ENCODE data around the gene RAB11FIP4.

The RAB11FIP4 gene

GRCh38 chr17:31497431-31497830, 106.0 kb downstream of the RAB11FIP4 start:
- no peak for DNase-seq (ENCODE audit: low read depth, low spot score)

DNA sequence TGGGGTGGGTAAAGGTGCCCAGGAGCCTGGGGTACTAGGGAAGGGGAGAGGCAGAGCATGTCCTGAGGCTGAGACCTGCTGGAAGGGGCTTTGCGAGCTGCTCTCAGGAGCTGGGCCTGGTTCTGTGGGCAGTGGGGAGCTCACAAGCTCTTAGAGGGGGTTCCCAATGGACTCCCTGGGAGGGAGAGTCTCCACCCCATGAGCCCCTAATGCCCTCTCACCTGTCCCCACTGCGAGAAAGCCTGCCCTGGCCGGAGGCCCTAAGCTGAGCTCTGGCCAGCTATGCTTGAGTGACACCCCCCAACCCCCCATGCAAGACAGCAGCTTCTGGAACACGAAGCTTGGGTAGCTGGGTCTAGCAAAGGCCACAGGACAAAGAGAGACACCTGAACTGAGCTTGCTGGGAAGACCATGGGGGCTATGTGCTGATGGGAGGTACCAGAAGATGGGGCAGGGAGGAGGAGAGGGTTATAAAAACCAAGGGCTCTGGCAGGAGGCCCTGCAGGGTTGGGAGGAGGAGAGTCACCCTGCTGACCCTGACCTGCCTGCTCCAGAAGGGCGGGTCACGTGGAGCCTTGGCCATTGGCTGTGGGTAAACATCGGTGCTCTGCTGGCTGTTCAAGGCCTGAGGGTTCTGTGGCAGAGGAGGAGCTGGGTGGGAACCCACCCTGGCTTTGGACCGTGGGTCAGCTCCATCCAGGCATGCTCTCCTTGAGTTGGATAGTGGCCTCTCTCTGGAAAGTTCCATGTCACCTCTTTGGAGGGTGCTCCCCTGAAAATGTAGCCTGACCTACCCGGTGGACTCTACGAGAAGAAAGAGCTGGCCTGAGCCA, 106.7 kb downstream of the RAB11FIP4 start:
- no peak for DNase-seq (ENCODE audit: low read depth, low spot score)

DNA sequence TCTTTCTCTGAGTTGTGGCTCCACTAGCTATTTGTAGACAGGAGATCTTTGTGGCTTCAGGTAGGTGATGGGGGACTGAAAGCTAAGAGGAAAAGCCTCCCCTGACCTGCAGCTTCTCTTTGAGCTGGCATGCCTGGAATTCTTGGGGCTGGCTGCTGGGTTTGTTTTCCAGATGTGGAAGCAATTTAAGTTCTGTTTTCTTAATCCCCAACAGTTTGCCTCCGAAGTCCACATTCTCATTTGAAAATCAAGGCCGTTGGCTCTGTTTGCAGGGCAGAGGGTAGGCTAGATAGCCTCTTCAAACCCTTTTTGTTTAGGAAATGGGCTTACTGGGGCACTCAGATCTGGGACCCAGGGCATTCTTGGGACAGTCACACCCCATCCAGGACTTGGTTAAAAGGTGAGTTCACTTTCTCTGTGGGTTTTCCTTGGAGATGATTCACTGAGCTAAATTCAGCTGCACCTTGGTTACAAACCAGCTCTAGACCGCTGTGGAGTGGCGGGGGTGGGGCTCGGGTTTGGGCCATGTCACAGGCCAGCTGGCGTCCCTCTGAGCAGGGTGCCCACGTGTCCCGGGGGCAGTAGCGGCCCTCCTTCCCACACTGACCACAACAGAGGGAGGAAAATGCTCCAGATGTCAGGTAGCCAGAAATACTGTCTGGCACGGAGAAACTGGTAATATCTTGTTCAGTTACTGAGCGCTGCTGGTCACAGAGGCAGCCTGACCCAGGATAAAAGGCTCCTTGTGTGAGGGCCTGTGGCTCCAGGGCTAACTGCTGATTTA, 108.5 kb downstream of the RAB11FIP4 start:
- no peak for DNase-seq (ENCODE audit: low read depth, low spot score)

- DNase-seq (ENCODE audit: low read depth, low spot score) = no peak
Measured at GRCh38 chr17:31506517-31506916, 115.0 kb downstream of the RAB11FIP4 start.

DNA sequence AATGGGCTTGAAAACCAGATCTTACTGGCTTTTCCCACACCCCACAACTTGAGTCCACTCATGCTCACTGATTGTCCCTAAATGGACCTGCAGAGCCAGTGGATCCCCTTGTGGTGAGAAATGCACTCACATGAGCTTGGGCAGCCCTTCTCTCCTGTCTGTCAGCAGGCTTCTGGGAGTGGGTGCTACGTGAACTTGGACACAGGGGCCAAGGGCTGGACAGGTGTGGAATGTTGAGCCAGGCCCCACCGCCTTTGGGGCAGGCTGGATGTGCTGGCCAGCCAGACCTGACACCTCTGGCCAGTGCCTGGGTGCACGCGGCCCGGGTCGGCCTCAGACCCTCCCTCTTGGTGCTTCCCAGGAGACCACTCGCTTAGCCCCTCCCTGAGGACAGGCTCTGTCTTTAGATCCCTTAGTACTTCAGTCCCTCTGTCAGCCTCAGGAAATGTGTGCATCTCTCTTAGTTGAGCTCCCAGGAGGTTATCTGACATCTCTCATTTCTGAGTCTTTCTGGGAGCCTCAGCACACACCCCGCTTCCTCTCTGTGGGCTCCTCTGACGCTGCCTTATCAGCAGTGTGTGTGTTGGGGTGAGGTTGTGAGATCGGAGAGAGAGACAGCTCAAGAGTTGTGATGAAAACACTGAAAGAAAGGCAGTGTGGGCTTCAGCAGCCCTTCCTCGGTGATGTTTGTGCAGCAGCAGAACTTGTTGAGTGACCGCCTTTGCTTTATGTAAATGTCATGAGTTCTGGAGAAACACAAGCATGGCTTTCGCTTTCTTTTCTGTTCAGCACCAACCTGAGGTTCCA, 117.0 kb downstream of the RAB11FIP4 start:
- DNase-seq (ENCODE audit: low read depth, low spot score) = no peak

GRCh38 chr17:31509095-31509804, 117.8 kb downstream of the RAB11FIP4 start:
- no peak for DNase-seq (ENCODE audit: low read depth, low spot score)

- no peak for DNase-seq (ENCODE audit: low read depth, low spot score)
Measured at GRCh38 chr17:31509805-31510177, 118.3 kb downstream of the RAB11FIP4 start.

- no peak for DNase-seq (ENCODE audit: low read depth, low spot score)
Measured at GRCh38 chr17:31510308-31511194, 119.1 kb downstream of the RAB11FIP4 start.

DNA sequence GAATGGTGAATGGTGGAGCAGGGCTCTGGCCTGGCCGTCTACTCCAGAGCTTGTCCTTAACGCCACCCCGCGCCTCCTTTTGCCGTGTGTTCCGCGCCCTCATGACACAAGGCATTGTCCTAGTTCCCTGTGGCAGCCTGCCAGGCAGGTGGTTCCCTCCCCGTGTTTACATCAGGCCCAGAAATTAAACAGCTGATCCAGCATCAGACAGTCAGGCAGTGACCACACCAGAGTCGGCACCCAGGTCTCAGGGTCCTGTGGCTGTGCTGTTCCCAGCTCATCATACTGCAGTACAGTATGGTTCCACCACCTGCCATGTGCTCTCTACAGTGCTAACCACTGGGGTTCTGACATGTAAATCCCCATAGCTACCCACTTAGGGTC, 119.7 kb downstream of the RAB11FIP4 start:
- no peak for DNase-seq (ENCODE audit: low read depth, low spot score)

- no peak for DNase-seq (ENCODE audit: low read depth, low spot score)
Measured at GRCh38 chr17:31511580-31511979, 120.1 kb downstream of the RAB11FIP4 start.

GRCh38 chr17:31512104-31512740, 120.7 kb downstream of the RAB11FIP4 start:
- no peak for DNase-seq (ENCODE audit: low read depth, low spot score)

DNA sequence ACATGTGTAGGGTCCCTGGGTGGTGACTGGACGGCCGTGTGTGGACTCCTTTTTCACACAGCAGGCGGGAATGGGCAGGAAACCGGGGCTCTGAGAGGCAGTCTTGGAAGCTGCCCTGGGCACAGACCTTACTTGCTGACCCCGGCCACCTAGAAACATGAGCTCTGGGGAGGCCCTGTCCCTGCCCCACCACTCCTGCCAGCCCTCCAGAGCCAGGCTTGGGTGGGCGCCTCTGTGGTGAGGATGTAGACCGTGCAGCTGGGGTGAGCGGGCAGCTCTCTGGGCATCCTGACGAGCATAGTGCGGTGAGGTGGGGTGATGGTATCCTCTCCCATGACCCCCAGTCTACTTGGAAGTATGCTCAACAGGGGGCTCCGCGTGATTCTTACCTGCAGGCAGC, 121.3 kb downstream of the RAB11FIP4 start:
- DNase-seq (ENCODE audit: low read depth, low spot score) = no peak

GRCh38 chr17:31513731-31514427, 122.4 kb downstream of the RAB11FIP4 start:
- no peak for DNase-seq (ENCODE audit: low read depth, low spot score)

DNA sequence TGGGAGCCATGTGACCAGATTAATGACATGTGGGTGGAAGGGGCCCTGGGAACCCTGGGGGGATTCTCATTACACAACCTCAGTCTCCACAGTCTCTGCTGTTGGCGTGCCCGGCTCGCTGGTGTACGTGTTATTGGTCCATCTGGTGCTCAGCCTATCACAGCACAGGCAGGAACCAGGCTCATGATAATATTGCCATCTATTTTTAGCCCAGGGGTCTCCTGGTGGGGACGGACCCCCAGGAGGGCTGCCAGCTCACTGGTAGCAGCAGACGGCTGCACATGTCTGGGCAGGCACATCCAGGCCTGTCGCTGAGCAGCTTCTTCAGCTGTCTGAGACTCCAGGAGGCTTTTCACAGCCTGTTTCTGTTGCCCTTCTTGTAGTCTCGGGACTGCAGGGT, 123.8 kb downstream of the RAB11FIP4 start:
- no peak for DNase-seq (ENCODE audit: low read depth, low spot score)

- DNase-seq (ENCODE audit: low read depth, low spot score) = no peak
Measured at GRCh38 chr17:31517524-31517923, 126.0 kb downstream of the RAB11FIP4 start.

DNA sequence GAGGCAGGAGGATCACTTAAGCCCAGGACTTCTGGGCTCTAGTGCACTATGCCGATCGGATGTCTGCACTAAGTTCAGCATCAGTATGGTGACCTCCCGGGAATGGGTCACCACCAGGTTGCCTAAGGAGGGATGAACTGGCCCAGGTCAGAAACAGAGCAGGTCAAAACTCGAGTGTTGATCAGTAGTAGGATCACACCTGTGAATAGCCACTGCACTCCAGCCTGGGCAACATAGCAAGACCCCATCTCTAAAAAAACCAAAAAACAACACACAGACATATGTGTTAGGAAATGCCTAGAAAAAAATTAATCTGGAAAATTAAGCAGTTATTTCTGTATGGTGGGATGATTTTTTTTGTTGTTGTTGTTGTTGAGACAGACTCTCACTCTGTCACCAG, 127.0 kb downstream of the RAB11FIP4 start:
- no peak for DNase-seq (ENCODE audit: low read depth, low spot score)

GRCh38 chr17:31521632-31522283, 130.3 kb downstream of the RAB11FIP4 start:
- no peak for DNase-seq (ENCODE audit: low read depth, low spot score)

GRCh38 chr17:31522284-31522931, 130.9 kb downstream of the RAB11FIP4 start:
- no peak for DNase-seq (ENCODE audit: low read depth, low spot score)
